GM12878 (cell line): ENCODE data around the gene ANKRD13B. TPM values are rescaled to one million over a fixed set of nuclear protein-coding genes. Genes with fewer than 3 reads are reported as not detected.

Experiments
- ATAC-seq: fragments of 200-7000 bp; cut with Tn5 transposase; 3 replicates; pipeline ENCODE4 v1.9.1; 2020; ENCODE audit warnings: mild to moderate bottlenecking, moderate library complexity
- BruUV-seq: library from RNA; stranded (reverse); fragments of 400-500 nt; replicated peaks from 2 replicates; lab custom pipeline; 2021; lab: Mats Ljungman, UMichigan
- CTCF ChIA-PET: fragments of 300-600 bp; sonication (Branson Sonifier 250); formaldehyde crosslinking; extraction: SDS; loops from one replicate; lab custom pipeline; 2021; ENCODE audit warnings: inconsistent platforms; lab: Yijun Ruan, JAX
- POLR2A ChIA-PET: fragments of 350-600 bp; formaldehyde crosslinking; extraction: SDS; loops from one replicate; lab custom pipeline; 2021; ENCODE audit warnings: inconsistent platforms; lab: Charles Lee
- RAD21 ChIA-PET: fragments of 300-600 bp; sonication (Branson Sonifier 250); formaldehyde crosslinking; loops from one replicate; lab custom pipeline; 2023; ENCODE audit warnings: antibody characterized with exemption; ENCODE audit not compliant: unreplicated experiment; lab: Charles Lee
- SMC1A ChIA-PET: fragments of 300-600 bp; sonication (Branson Sonifier 250); formaldehyde crosslinking; loops from one replicate; lab custom pipeline; 2023; ENCODE audit not compliant: unreplicated experiment, uncharacterized antibody; lab: Charles Lee
- DNase-seq: peaks from one replicate; pipeline ENCODE4 v3.0.0-alpha.2; 2011; ENCODE audit warnings: low read depth, low spot score
- FAIRE-seq: peaks from 3 replicates; lab custom pipeline; 2011; peaks lifted over from hg19 to GRCh38; lab: Jason Lieb, UNC
- H2AFZ ChIP-seq: 2 replicates; pipeline ENCODE4 v1.6.0; 2011; ENCODE audit warnings: low read depth, low read length, control low read depth; ENCODE audit not compliant: control insufficient read depth
- H3K27ac ChIP-seq: 2 replicates; pipeline ENCODE4 v1.5.1; 2011; ENCODE audit warnings: control low read depth; ENCODE audit not compliant: control insufficient read depth, insufficient read depth
- H3K27me3 ChIP-seq, 2 experiments: replicated peaks in 1 of 2; 2 replicates each; pipeline versions ENCODE4 v1.6.0 to v1.6.1; 2011; ENCODE audit warnings: low read length in 1 of 2; ENCODE audit not compliant: control insufficient read depth in 2 of 2, insufficient read depth in 2 of 2
- H3K36me3 ChIP-seq, 2 experiments: 2 replicates each; pipeline ENCODE4 v1.5.1; 2011; ENCODE audit warnings: low read length in 1 of 2; ENCODE audit not compliant: control insufficient read depth in 2 of 2, insufficient read depth in 2 of 2
- H3K4me1 ChIP-seq: 2 replicates; pipeline ENCODE4 v1.6.1; 2011; ENCODE audit warnings: mild to moderate bottlenecking, low read length, moderate library complexity, mixed read lengths; ENCODE audit not compliant: control insufficient read depth, insufficient read depth
- H3K4me2 ChIP-seq: 2 replicates; pipeline ENCODE4 v1.6.0; 2011; ENCODE audit warnings: control low read depth; ENCODE audit not compliant: control insufficient read depth, insufficient read depth
- H3K4me3 ChIP-seq: fragments of 200-600 bp; sonication (generic); 2 replicates; pipeline ENCODE4 v1.5.1; 2016
- H3K79me2 ChIP-seq: 2 replicates; pipeline ENCODE4 v1.6.0; 2011; ENCODE audit warnings: low read length; ENCODE audit not compliant: control insufficient read depth, insufficient read depth
- H3K9ac ChIP-seq: 2 replicates; pipeline ENCODE4 v1.8.0; 2011; ENCODE audit warnings: low read length, control low read depth, mixed read lengths; ENCODE audit not compliant: control insufficient read depth, insufficient read depth
- H3K9me3 ChIP-seq: replicated peaks from 3 replicates; pipeline ENCODE4 v1.5.1; 2011; ENCODE audit warnings: mild to moderate bottlenecking, low read length; ENCODE audit not compliant: control insufficient read depth, insufficient read depth
- H4K20me1 ChIP-seq: 2 replicates; pipeline ENCODE4 v1.6.0; 2011; ENCODE audit not compliant: control insufficient read depth, insufficient read depth
- BRCA1 ChIP-seq: IDR thresholded peaks from 2 replicates; pipeline ENCODE4 v1.6.1; 2011; ENCODE audit warnings: low read depth, low read length, improper control_type of control experiment
- CBX5 ChIP-seq: sonication (generic); IDR thresholded peaks from 2 replicates; pipeline ENCODE4 v1.6.1; 2016; ENCODE audit warnings: low read depth, moderate library complexity, mild to moderate bottlenecking, inconsistent platforms
- JUNB ChIP-seq: IDR thresholded peaks from 2 replicates; pipeline ENCODE4 v1.6.1; 2016; ENCODE audit warnings: antibody characterized with exemption, mild to moderate bottlenecking
- MEF2B ChIP-seq: fragments of 450-650 bp; IDR thresholded peaks from 2 replicates; pipeline ENCODE4 v1.6.1; 2018; ENCODE audit warnings: mild to moderate bottlenecking, moderate library complexity; ENCODE audit not compliant: partially characterized antibody, poor library complexity, severe bottlenecking
- MTA3 ChIP-seq: IDR thresholded peaks from 2 replicates; pipeline ENCODE4 v1.6.1; 2012; ENCODE audit warnings: low read length, inconsistent platforms, borderline replicate concordance
- NR2F1 ChIP-seq: fragments of 450-650 bp; conservative IDR thresholded peaks from 2 replicates; pipeline ENCODE4 v1.6.1; 2017; ENCODE audit warnings: mild to moderate bottlenecking
- POLR2A ChIP-seq: IDR thresholded peaks from 2 replicates; pipeline ENCODE4 v1.6.1; 2011; ENCODE audit warnings: low read depth, mild to moderate bottlenecking, low read length
- POLR2AphosphoS2 ChIP-seq: IDR thresholded peaks from 2 replicates; pipeline ENCODE4 v1.6.1; 2011; ENCODE audit warnings: low read depth, mild to moderate bottlenecking, low read length, improper control_type of control experiment, moderate library complexity
- RBBP5 ChIP-seq: fragments of 200-600 bp; sonication (generic); conservative IDR thresholded peaks from 2 replicates; pipeline ENCODE4 v1.6.1; 2016
- SMAD5 ChIP-seq: IDR thresholded peaks from 2 replicates; pipeline ENCODE4 v1.6.1; 2016; ENCODE audit warnings: antibody characterized with exemption, low read depth
- SMARCA5 ChIP-seq: fragments of 450-650 bp; IDR thresholded peaks from 2 replicates; pipeline ENCODE4 v1.6.1; 2017; ENCODE audit warnings: mild to moderate bottlenecking
- SMC3 ChIP-seq: IDR thresholded peaks from 2 replicates; pipeline ENCODE4 v1.6.1; 2011; ENCODE audit warnings: low read length, improper control_type of control experiment, borderline replicate concordance
- STAT1 ChIP-seq: fragments of 450-650 bp; conservative IDR thresholded peaks from 2 replicates; pipeline ENCODE4 v1.6.1; 2014; ENCODE audit warnings: antibody characterized with exemption, mild to moderate bottlenecking
- TAF1 ChIP-seq: IDR thresholded peaks from 2 replicates; pipeline ENCODE4 v1.6.1; 2011; ENCODE audit warnings: mild to moderate bottlenecking, low read depth, low read length, borderline replicate concordance
- WRNIP1 ChIP-seq: IDR thresholded peaks from 2 replicates; pipeline ENCODE4 v1.6.1; 2011; ENCODE audit warnings: low read depth, low read length, improper control_type of control experiment, borderline replicate concordance
- WGBS: methylation state at CpG from one replicate; pipeline ENCODE4 v1.1.6; 2016; ENCODE audit warnings: low lambda C conversion rate; ENCODE audit not compliant: insufficient replicate concordance, insufficient coverage; ENCODE audit errors: missing lambda C conversion rate; 5-methylcytosine and 5-hydroxymethylcytosine counted together
- in situ Hi-C: fragments of 300-500 bp; cut with MboI; formaldehyde crosslinking; loops from 9 replicates; pipeline ENCODE4 v1.14.3; 2018; ENCODE audit warnings: mixed read lengths
- intact Hi-C: fragments of 100-400 bp; cut with micrococcal nuclease; formaldehyde crosslinking; loops from one replicate; pipeline ENCODE4 v1.14.2; 2022; ENCODE audit not compliant: unreplicated experiment
- polyA plus RNA-seq, 11 experiments: library from polyadenylated mRNA; depleted of rRNA in 4 of 11; unstranded in 6 of 11; stranded (reverse) in 5 of 11; fragments of >200 nt; fragmentation: Nextera tagmentation in 4 of 11; fragmentation: Illumina TruSeq in 1 of 11; extraction: Ambion mirVana in 4 of 11; extraction: Trizol in 1 of 11; gene quantifications; 1 replicate in 1 of 11; 2 replicates in 10 of 11; pipeline versions ENCODE4 v1.2.1 to v1.2.3, GENCODE V29; 2011 to 2016; ENCODE audit warnings: inconsistent platforms in 2 of 11, missing spikeins in 2 of 11, low read depth in 1 of 11
- total RNA-seq, 4 experiments: library from RNA; depleted of rRNA in 3 of 4; stranded (reverse); fragments of >200 nt in 3 of 4; fragmentation: Illumina TruSeq in 1 of 4; extraction: Trizol in 1 of 4; gene quantifications; 2 replicates each; pipeline versions ENCODE4 v1.2.1 to v1.2.3, GENCODE V29; 2013 to 2021
- TF ChIP-seq, protein P1 (sequence below): fragments of 450-650 bp; conservative IDR thresholded peaks from 2 replicates; pipeline ENCODE4 v1.6.1; 2017; ENCODE audit warnings: mild to moderate bottlenecking, moderate library complexity
- TF ChIP-seq, protein P2 (sequence below): IDR thresholded peaks from 2 replicates; pipeline ENCODE4 v1.6.1; 2012; ENCODE audit warnings: low read depth, low read length, improper control_type of control experiment
- TF ChIP-seq, protein P3 (sequence below): fragments of 450-650 bp; IDR thresholded peaks from 2 replicates; pipeline ENCODE4 v1.6.1; 2017; ENCODE audit warnings: borderline replicate concordance
- TF ChIP-seq, protein P4 (sequence below): IDR thresholded peaks from 2 replicates; pipeline ENCODE4 v1.6.1; 2012; ENCODE audit warnings: low read depth, low read length, improper control_type of control experiment

The ANKRD13B gene
- total and polyA plus RNA-seq, 10 of the 15 experiments (the other 5 are each of a cell fraction or from before 2014, with no cell fraction given) = 0.18 to 15.0 (median 2.8) TPM

DNA sequence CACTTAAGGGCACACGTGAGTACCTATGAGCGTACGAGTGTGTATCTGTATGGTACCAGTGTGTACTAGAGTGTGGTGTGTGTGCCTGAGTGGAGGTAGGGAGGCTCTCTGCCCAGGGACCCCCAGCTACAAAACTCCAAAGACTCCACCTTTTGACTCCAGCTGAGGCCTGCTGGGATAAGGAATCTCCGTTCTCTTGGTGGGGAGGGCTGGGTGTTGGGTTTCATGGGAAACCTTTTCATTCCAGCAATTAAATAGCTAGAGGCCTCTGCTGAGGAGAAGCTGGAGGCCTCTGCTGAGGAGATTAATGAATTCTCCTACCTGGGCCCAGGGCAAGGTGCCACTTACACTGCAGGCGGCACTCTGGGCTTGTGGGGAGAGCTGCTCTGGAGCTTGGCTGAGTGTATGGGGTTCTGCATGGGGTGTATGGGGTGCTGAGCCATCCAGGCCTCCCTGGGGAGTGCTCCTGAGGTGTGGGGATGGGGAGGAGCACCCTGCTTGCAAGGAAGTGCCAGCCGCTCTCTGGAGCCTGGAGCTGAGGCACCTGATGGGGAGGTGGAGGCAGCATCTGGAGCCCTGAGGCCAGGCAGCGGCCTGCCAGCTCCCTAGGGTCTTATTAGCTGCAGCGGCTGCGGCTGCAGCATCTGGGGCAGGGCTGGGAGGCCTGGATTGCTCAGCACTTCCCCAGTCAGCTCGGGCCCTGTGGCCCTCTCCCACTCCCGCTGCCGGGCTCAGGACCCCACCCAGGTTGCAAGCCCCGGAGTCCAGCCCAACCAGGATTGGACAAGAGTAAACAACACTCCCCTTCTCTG, 4.6 kb downstream of the ANKRD13B start:
- H3K4me3 ChIP-seq = no peak overlapping the region
- no peaks in the 10 kb centered on the region; a peak in 1 of 4 replicates for H3K27me3 ChIP-seq
- ATAC-seq (no peak), DNase-seq (no peak), FAIRE-seq (no peak)
- POLR2A ChIA-PET = no interaction called here
- CTCF ChIA-PET = interaction anchor here (0.8 to 1.8 kb wide), 3 partner anchors 12 to 20 kb away, joined by 3 to 7 read pairs (median 5); no protein-coding TSS in a partner anchor
- peaks cover 19% of the 10 kb centered on the region for H3K4me1 ChIP-seq
- in situ Hi-C loops = no loop called here
- H2AFZ ChIP-seq = no peak overlapping the region
- no peaks in the 10 kb centered on the region for H3K79me2 ChIP-seq
- 86% methylated on average over 12 of the region's 13 CpGs for WGBS
- no peak overlapping the region for H3K4me2 ChIP-seq
- no peak overlapping the region for H3K27ac ChIP-seq
- BruUV-seq = no TSS peak
- RAD21 ChIA-PET = interaction anchor here (1.2 kb wide), 1 partner anchor 227 kb away, joined by 4 read pairs; no protein-coding TSS in a partner anchor
- no peaks in the 10 kb centered on the region for H3K9me3 ChIP-seq
- no peak overlapping the region for H3K9ac ChIP-seq
- intact Hi-C loops = loop anchor here (10.0 kb wide), 1 partner anchor 233 kb away; no protein-coding TSS in a partner anchor
- no peaks in the 10 kb centered on the region for H4K20me1 ChIP-seq
- SMC1A ChIA-PET = no interaction called here
- TF ChIP-seq, protein P1, sequence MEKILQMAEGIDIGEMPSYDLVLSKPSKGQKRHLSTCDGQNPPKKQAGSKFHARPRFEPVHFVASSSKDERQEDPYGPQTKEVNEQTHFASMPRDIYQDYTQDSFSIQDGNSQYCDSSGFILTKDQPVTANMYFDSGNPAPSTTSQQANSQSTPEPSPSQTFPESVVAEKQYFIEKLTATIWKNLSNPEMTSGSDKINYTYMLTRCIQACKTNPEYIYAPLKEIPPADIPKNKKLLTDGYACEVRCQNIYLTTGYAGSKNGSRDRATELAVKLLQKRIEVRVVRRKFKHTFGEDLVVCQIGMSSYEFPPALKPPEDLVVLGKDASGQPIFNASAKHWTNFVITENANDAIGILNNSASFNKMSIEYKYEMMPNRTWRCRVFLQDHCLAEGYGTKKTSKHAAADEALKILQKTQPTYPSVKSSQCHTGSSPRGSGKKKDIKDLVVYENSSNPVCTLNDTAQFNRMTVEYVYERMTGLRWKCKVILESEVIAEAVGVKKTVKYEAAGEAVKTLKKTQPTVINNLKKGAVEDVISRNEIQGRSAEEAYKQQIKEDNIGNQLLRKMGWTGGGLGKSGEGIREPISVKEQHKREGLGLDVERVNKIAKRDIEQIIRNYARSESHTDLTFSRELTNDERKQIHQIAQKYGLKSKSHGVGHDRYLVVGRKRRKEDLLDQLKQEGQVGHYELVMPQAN = no peak
- TF ChIP-seq POLR2A (no peak), RBBP5 (no peak), MTA3 (no peak), SMAD5 (no peak), CBX5 (no peak), TAF1 (no peak), MEF2B (no peak), NR2F1 (no peak), STAT1 (no peak), POLR2AphosphoS2 (no peak), SMARCA5 (no peak), JUNB (no peak), SMC3 (no peak), BRCA1 (no peak), WRNIP1 (no peak)
- TF ChIP-seq, protein P2, sequence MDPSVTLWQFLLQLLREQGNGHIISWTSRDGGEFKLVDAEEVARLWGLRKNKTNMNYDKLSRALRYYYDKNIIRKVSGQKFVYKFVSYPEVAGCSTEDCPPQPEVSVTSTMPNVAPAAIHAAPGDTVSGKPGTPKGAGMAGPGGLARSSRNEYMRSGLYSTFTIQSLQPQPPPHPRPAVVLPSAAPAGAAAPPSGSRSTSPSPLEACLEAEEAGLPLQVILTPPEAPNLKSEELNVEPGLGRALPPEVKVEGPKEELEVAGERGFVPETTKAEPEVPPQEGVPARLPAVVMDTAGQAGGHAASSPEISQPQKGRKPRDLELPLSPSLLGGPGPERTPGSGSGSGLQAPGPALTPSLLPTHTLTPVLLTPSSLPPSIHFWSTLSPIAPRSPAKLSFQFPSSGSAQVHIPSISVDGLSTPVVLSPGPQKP = no peak
- TF ChIP-seq, protein P3, sequence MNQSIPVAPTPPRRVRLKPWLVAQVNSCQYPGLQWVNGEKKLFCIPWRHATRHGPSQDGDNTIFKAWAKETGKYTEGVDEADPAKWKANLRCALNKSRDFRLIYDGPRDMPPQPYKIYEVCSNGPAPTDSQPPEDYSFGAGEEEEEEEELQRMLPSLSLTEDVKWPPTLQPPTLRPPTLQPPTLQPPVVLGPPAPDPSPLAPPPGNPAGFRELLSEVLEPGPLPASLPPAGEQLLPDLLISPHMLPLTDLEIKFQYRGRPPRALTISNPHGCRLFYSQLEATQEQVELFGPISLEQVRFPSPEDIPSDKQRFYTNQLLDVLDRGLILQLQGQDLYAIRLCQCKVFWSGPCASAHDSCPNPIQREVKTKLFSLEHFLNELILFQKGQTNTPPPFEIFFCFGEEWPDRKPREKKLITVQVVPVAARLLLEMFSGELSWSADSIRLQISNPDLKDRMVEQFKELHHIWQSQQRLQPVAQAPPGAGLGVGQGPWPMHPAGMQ = no peak
- TF ChIP-seq, protein P4, sequence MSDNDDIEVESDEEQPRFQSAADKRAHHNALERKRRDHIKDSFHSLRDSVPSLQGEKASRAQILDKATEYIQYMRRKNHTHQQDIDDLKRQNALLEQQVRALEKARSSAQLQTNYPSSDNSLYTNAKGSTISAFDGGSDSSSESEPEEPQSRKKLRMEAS = no peak
- no peaks in the 10 kb centered on the region for H3K36me3 ChIP-seq
